Chondrocyte (in vitro differentiated cells): ENCODE measurements around the gene AMOTL2. TPM values are rescaled to one million over a fixed set of nuclear protein-coding genes. Genes with fewer than 3 reads are reported as not detected.

Experiments
- DNase-seq: peaks from one replicate; pipeline ENCODE4 v3.0.0; 2021; ENCODE audit warnings: mixed read lengths, low spot score
- H3K27ac Mint-ChIP-seq: one replicate; pipeline ENCODE4 v1.8.0; 2021; ENCODE audit warnings: mild to moderate bottlenecking, moderate library complexity, mixed read lengths; ENCODE audit not compliant: unreplicated experiment
- H3K27me3 Mint-ChIP-seq: 2 replicates; pipeline ENCODE4 v1.8.0; 2021; ENCODE audit warnings: low read depth, mixed read lengths
- H3K36me3 Mint-ChIP-seq: 2 replicates; pipeline ENCODE4 v1.8.0; 2021; ENCODE audit warnings: low read depth, mixed read lengths
- H3K4me1 Mint-ChIP-seq: 2 replicates; pipeline ENCODE4 v1.8.0; 2021; ENCODE audit warnings: low read depth, mild to moderate bottlenecking, mixed read lengths
- H3K4me3 Mint-ChIP-seq: one replicate; pipeline ENCODE4 v1.8.0; 2021; ENCODE audit warnings: mild to moderate bottlenecking, moderate library complexity, mixed read lengths; ENCODE audit not compliant: unreplicated experiment
- H3K9me3 Mint-ChIP-seq: 2 replicates; pipeline ENCODE4 v1.8.0; 2021; ENCODE audit warnings: low read depth, mixed read lengths
- total RNA-seq: library from RNA; stranded (reverse); gene quantifications from 3 replicates; pipeline ENCODE4 v1.2.1, GENCODE V29; 2021
- TF ChIP-seq, protein P1 (sequence below): fragments of 200-600 bp; sonication (generic); IDR thresholded peaks from 2 replicates; pipeline ENCODE4 v1.5.0; 2021; ENCODE audit warnings: antibody characterized with exemption, mild to moderate bottlenecking, moderate library complexity

The AMOTL2 gene
- total RNA-seq, 1 donor from 2014 or later, result 259 TPM

DNA sequence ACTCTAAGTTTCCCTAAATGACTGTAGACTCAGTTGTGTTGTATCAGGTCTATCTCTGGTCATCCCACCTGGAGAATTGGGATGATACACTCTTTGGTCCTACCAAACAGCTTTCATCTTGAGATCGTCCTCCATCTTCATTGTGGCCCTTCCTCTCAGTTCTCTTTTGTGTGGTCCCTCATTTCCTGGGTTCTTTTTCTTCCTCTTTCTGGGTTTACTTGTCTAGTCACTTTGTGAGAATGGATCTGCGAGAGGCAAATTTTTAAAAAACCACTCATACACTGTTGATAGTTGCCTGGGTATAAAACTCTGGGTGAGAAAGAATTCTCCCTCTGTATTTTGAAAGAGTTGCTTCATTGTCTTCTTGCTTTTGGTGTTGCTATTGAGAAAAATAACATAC lies 6.0 kb upstream of the AMOTL2 start:
- H3K36me3 Mint-ChIP-seq, result no peaks in the 10 kb centered on the region
- H3K27me3 Mint-ChIP-seq, result no peaks in the 10 kb centered on the region

DNA sequence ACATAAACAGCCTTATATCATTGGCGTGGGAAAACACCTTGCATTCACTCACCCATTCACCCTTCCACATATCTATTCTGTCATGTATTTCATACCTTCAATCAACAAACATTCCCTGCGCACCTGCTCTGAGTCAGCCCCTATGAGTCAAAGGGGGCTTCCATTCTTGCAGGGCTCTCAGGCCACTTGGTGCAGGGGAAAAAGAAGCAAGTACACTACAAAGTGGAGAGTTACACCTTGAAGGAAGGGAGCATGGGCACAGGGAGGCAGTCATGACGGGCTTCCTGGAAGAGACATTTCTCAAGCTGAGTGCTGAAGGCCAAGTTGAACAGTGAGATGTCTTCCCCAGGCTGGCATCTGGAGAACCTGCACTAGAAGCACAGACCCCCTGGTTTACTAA lies 4.6 kb upstream of the AMOTL2 start:
- DNase-seq, result no peak
- Mint-ChIP-seq H3K9me3 (no peaks in the 10 kb centered on the region), H3K27me3 (no peaks in the 10 kb centered on the region), H3K27ac (no peak overlapping the region), H3K4me1 (peaks cover 11% of the 10 kb centered on the region), H3K36me3 (no peaks in the 10 kb centered on the region), H3K4me3 (no peak overlapping the region)
- TF ChIP-seq, protein P1, sequence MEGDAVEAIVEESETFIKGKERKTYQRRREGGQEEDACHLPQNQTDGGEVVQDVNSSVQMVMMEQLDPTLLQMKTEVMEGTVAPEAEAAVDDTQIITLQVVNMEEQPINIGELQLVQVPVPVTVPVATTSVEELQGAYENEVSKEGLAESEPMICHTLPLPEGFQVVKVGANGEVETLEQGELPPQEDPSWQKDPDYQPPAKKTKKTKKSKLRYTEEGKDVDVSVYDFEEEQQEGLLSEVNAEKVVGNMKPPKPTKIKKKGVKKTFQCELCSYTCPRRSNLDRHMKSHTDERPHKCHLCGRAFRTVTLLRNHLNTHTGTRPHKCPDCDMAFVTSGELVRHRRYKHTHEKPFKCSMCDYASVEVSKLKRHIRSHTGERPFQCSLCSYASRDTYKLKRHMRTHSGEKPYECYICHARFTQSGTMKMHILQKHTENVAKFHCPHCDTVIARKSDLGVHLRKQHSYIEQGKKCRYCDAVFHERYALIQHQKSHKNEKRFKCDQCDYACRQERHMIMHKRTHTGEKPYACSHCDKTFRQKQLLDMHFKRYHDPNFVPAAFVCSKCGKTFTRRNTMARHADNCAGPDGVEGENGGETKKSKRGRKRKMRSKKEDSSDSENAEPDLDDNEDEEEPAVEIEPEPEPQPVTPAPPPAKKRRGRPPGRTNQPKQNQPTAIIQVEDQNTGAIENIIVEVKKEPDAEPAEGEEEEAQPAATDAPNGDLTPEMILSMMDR, result no peak

More for the DNA sequence above, 6.0 kb upstream of the AMOTL2 start:
- no peak for DNase-seq
- no peak overlapping the region for H3K27ac Mint-ChIP-seq
- peaks cover 4% of the 10 kb centered on the region for H3K4me1 Mint-ChIP-seq
- H3K9me3 Mint-ChIP-seq, result no peaks in the 10 kb centered on the region
- H3K4me3 Mint-ChIP-seq, result no peak overlapping the region
- TF ChIP-seq, protein P1, result no peak

DNA sequence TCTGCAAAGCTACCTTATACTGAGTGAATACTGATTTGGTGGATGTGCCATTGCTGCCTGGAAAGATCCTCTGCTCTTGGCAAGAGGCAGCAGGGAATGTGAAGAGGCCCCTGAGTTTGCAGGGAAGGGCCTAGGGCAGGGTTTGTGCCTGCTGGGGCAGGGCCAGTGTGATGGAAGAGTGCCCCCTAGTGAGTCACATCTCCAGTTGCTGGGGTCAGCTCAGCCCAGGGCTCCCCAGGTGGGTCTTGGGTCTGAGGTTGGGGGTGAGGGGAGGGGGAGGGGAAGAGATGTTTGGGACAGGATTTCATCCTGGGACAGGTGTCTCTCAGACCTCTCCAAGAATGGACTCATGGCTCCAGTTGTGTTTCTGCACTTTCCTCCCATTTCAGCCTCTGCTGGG lies 4.1 kb upstream of the AMOTL2 start:
- Mint-ChIP-seq H3K9me3 (no peaks in the 10 kb centered on the region), H3K4me3 (no peak overlapping the region), H3K36me3 (peaks cover under 1% of the 10 kb centered on the region), H3K27me3 (no peaks in the 10 kb centered on the region), H3K4me1 (peaks cover 11% of the 10 kb centered on the region), H3K27ac (no peak overlapping the region)
- no peak for DNase-seq
- TF ChIP-seq, protein P1, result peak; percentile 63

DNA sequence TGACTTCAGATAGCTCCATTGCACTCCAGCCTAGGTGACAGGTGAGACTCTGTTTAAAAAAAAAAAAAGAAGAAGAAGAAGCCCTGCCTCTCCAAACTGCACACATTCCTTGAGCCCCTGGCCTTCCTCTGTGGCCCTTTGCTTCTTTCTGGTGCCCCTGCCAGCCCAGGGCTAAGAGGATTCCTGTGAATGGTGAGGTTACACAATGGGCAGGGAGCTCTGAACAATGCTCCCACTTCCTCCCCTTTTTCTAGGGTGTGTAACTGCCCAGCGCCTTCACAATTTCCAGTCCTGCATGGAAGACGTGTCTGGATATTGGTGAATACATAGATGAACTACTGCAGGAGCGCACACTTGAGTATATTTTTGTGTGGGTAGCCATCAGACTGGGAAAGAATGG lies 3.6 kb upstream of the AMOTL2 start:
- TF ChIP-seq, protein P1, result no peak
- no peak for DNase-seq
- H3K36me3 Mint-ChIP-seq, result peaks cover 5% of the 10 kb centered on the region
- no peak overlapping the region for H3K27ac Mint-ChIP-seq
- H3K9me3 Mint-ChIP-seq, result no peaks in the 10 kb centered on the region
- H3K4me3 Mint-ChIP-seq, result no peak overlapping the region
- H3K27me3 Mint-ChIP-seq, result no peaks in the 10 kb centered on the region
- peaks cover 11% of the 10 kb centered on the region for H3K4me1 Mint-ChIP-seq

DNA sequence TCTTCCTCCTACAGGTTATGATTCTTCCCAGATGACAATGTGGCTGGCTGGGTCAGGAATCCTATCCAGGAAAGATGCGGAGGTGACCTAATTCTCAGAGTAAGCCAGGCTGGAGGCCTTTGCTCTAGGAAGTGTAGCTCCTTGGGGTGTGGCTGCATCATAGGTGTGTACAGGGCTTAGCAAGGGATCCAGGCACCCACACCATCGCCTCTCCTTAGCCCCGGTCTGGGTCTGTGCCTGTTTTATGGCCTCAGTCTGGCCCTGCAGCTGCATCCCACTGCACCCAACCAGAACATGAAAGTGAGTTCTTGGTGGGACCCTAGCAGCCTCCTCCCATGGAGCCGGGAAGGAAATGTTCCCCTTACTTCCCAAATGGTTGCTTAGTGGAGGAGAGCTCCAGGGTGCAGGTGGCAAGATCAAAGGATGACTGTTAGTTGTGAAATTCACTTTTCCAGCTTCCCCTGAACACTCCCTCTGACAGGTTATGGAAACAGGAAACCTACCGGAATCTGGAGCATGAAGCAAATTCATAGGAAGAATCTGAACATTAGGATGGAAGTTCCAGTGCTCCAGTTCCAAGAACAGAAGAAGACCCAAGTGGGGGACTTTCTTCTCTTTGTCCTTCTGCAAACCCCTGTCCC lies 2.7 kb upstream of the AMOTL2 start:
- H3K36me3 Mint-ChIP-seq, result peaks cover 13% of the 10 kb centered on the region
- DNase-seq, result no peak
- peaks cover 18% of the 10 kb centered on the region for H3K4me1 Mint-ChIP-seq
- TF ChIP-seq, protein P1, result no peak
- H3K27ac Mint-ChIP-seq, result no peak overlapping the region
- H3K4me3 Mint-ChIP-seq, result no peak overlapping the region
- H3K9me3 Mint-ChIP-seq, result no peaks in the 10 kb centered on the region
- H3K27me3 Mint-ChIP-seq, result no peaks in the 10 kb centered on the region
